ENCODE results near the gene SORBS2. TPM values are rescaled to one million over a fixed set of nuclear protein-coding genes. Genes with fewer than 3 reads are reported as not detected.

Gene SORBS2
- total RNA-seq, 4 donors from 2014 or later: 290 to 437 (median 377) TPM

DNA sequence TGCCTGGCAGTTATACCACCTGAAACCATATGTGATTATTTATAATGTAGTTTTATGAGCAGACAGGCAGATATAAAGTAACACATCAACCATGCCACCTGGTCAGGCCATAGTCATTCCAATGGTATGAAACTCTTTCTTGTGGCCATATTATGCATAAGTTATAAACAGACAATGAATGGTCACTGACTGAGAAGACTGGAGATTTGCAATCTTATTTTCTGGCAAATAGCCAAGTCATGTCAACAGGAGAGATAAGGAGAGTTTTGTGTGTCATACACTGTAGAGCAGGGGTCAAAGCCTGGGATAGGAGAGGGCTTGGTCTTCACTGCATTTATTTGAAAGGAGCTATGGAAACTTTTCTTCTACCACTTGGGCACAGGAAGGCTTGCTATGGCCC, 29.5 kb downstream of the SORBS2 start:
- Histone ChIP-seq H3K27me3 (no peaks in the 10 kb centered on the region), H3K36me3 (no peaks in the 10 kb centered on the region), H3K4me3 (replicated peaks in 1 of 3) (no peak overlapping the region), H3K27ac (peak overlapping the region in 2 of 3 donors; percentile 54 to 78), H3K9me3 (no peaks in the 10 kb centered on the region), H3K4me1 (peaks cover 16 to 48% of the 10 kb centered on the region in 2 donors)
- intact Hi-C loops (cut with DNase I): loop anchor here (10.0 kb wide), 1 partner anchor 128 kb away; no protein-coding TSS in a partner anchor
- DNase-seq: no peak
- TF ChIP-seq CTCF (IDR thresholded peaks at IDR 0.05): no peak

- no peaks in the 10 kb centered on the region for H3K9me3 ChIP-seq
- peak overlapping the region in 2 of 3 donors; percentile 54 to 58 for H3K27ac ChIP-seq
- no peak overlapping the region for H3K4me3 ChIP-seq (replicated peaks in 1 of 3)
- no peaks in the 10 kb centered on the region for H3K36me3 ChIP-seq
- TF ChIP-seq CTCF (IDR thresholded peaks at IDR 0.05) (no peak), POLR2A (IDR thresholded peaks at IDR 0.05) (no peak)
- H3K27me3 ChIP-seq: no peaks in the 10 kb centered on the region
- peaks cover 19 to 39% of the 10 kb centered on the region in 2 donors for H3K4me1 ChIP-seq
- intact Hi-C loops (cut with DNase I): loop anchor here (10.0 kb wide), 1 partner anchor 127 kb away; no protein-coding TSS in a partner anchor
- DNase-seq: no peak
- WGBS, 2 donors: 84 to 86% methylated on average over 14 to 15 of the region's 15 CpGs
Measured at GRCh38 chr4:185781555-185782215, 30.3 kb downstream of the SORBS2 start.

DNA sequence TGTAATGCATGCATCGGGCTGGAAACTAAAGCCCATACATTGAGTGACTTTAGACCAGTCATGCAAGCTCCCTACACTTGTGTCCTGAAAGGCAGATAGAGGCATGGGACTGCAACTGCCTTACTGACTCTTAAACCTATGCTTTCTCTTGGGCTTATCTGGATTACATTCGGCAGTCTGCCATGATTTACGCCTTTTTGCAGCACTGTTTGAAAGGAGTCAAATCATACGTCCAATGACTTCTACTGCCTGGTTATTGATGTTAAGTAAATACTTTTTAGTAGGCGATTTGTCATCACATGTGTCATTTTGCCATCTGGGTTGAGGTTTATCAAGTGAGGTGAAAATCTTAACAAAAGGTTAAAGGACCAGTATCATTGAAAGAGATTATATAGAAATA, 31.5 kb downstream of the SORBS2 start:
- TF ChIP-seq CTCF (IDR thresholded peaks at IDR 0.05) (no peak), POLR2A (IDR thresholded peaks at IDR 0.05) (no peak)

GRCh38 chr4:185779517-185779916, 32.5 kb downstream of the SORBS2 start:
- 88 to 93% methylated on average over 3 of the region's 3 CpGs for WGBS, 2 donors
- intact Hi-C loops (cut with DNase I): no loop called here
- Histone ChIP-seq H3K4me3 (replicated peaks in 1 of 3) (no peak overlapping the region), H3K9me3 (no peaks in the 10 kb centered on the region), H3K4me1 (peaks cover 33 to 40% of the 10 kb centered on the region in 2 donors), H3K27ac (peak overlapping the region in 2 of 3 donors; percentile 25 to 58), H3K27me3 (no peaks in the 10 kb centered on the region), H3K36me3 (no peaks in the 10 kb centered on the region)
- DNase-seq: no peak
- no peak for TF ChIP-seq POLR2A (IDR thresholded peaks at IDR 0.05)
- no peak for TF ChIP-seq CTCF (IDR thresholded peaks at IDR 0.05)

More for the DNA sequence above, 31.5 kb downstream of the SORBS2 start:
- Histone ChIP-seq H3K9me3 (no peaks in the 10 kb centered on the region), H3K4me1 (peaks cover 31 to 38% of the 10 kb centered on the region in 2 donors), H3K36me3 (no peaks in the 10 kb centered on the region), H3K4me3 (replicated peaks in 1 of 3) (no peak overlapping the region), H3K27ac (peak overlapping the region in 2 of 3 donors; percentile 54 to 58), H3K27me3 (no peaks in the 10 kb centered on the region)
- no peak for DNase-seq
- 97% methylated on average over 5 of the region's 5 CpGs for WGBS, 2 donors
- intact Hi-C loops (cut with DNase I): loop anchor here (10.0 kb wide), 1 partner anchor 126 kb away; no protein-coding TSS in a partner anchor

DNA sequence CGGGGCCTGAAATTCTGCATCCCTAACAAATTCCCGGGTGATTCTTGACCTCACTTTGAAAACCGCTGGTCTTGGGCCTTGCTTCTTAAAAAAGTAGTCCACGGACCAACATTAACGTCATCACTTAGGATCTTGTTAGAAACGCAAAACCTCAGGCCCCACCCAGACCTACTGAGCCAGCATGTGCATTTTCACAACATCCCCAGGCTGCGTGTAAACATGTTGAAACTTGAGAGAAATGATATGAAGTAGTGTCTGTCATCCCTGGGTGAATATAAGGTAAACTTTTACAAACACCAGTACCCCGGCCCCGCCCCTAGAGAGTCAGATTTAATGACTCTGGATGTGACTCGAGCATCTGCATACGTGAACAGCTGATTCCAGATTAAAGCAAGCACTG, 33.7 kb downstream of the SORBS2 start:
- no peaks in the 10 kb centered on the region for H3K36me3 ChIP-seq
- H3K9me3 ChIP-seq: no peaks in the 10 kb centered on the region
- no peak overlapping the region for H3K4me3 ChIP-seq (replicated peaks in 1 of 3)
- TF ChIP-seq CTCF (IDR thresholded peaks at IDR 0.05): no peak
- TF ChIP-seq POLR2A (IDR thresholded peaks at IDR 0.05): no peak
- no peak for DNase-seq
- no peaks in the 10 kb centered on the region for H3K27me3 ChIP-seq
- intact Hi-C loops (cut with DNase I): no loop called here
- peaks cover 34 to 47% of the 10 kb centered on the region in 2 donors for H3K4me1 ChIP-seq
- H3K27ac ChIP-seq: peak overlapping the region in 2 of 3 donors; percentile 1 to 58
- 89 to 91% methylated on average over 11 of the region's 11 CpGs for WGBS, 2 donors

Measured in thyroid gland (tissue), 4 donors.